ENCODE measurements around the gene SNAP47.
A peak's percentile ranks its signal among the peaks of the same experiment; 100 is the strongest.
"Not testable (repeated sequence)": the region's sequence is repeated elsewhere in the genome, so short reads cannot be mapped to it uniquely, and the experiment has no call there.

The SNAP47 gene, protein sequence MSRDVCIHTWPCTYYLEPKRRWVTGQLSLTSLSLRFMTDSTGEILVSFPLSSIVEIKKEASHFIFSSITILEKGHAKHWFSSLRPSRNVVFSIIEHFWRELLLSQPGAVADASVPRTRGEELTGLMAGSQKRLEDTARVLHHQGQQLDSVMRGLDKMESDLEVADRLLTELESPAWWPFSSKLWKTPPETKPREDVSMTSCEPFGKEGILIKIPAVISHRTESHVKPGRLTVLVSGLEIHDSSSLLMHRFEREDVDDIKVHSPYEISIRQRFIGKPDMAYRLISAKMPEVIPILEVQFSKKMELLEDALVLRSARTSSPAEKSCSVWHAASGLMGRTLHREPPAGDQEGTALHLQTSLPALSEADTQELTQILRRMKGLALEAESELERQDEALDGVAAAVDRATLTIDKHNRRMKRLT

DNA sequence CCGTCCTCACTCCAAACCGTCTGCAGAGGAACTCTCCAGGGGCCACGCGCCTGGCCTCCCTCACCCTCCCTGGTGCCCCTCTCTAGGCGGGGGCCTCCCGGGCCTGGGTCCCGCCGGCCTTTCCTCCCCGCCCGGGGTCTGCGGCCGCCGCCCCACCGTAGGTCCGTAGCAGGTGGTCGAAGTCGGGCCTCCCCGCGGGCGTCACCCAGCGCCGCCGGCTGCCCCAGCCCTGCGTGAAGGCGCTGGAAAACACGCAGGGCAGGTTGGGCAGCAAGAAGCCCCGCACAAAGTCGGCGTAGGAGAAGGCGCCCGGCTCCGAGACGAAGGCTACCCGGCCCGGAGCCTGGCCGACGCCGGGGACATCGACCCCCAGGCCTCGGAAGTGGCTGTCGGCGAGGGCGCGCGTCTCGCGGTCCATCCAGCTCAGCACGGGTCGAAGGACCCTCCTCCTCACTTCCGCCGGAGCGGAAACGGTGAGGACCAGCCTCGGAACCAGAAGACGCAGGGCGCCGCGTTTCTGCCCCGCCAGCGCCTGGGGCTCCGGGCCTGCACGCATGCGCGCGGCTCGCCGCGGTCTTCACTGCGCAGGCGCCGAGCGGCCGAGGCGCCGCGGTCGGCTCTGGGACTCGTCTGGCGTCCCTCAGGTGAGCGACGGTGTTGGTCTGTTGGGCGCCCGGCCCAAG, at the start of gene SNAP47, which contains the start of gene JMJD4:
SNAP47 (plus strand) TSS at position 580 of the 683 bp plus-strand sequence. CDS start 12,302 bp downstream, outside the sequence.
JMJD4 (minus strand) TSS at position 447 of the 683 bp plus-strand sequence; CDS start at position 418, 29 bp downstream.
- TF ChIP-seq, protein P1, sequence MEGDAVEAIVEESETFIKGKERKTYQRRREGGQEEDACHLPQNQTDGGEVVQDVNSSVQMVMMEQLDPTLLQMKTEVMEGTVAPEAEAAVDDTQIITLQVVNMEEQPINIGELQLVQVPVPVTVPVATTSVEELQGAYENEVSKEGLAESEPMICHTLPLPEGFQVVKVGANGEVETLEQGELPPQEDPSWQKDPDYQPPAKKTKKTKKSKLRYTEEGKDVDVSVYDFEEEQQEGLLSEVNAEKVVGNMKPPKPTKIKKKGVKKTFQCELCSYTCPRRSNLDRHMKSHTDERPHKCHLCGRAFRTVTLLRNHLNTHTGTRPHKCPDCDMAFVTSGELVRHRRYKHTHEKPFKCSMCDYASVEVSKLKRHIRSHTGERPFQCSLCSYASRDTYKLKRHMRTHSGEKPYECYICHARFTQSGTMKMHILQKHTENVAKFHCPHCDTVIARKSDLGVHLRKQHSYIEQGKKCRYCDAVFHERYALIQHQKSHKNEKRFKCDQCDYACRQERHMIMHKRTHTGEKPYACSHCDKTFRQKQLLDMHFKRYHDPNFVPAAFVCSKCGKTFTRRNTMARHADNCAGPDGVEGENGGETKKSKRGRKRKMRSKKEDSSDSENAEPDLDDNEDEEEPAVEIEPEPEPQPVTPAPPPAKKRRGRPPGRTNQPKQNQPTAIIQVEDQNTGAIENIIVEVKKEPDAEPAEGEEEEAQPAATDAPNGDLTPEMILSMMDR (IDR thresholded peaks at IDR 0.05; ENCODE audit: insufficient read depth, low read depth, low read length, missing control alignments), result no peak
- peak within 1 kb of the TSS; percentile 96 for H3K4me3 ChIP-seq (ENCODE audit: low read length)
- DNase-seq (ENCODE audit: low read depth), result peak; percentile 89

DNA sequence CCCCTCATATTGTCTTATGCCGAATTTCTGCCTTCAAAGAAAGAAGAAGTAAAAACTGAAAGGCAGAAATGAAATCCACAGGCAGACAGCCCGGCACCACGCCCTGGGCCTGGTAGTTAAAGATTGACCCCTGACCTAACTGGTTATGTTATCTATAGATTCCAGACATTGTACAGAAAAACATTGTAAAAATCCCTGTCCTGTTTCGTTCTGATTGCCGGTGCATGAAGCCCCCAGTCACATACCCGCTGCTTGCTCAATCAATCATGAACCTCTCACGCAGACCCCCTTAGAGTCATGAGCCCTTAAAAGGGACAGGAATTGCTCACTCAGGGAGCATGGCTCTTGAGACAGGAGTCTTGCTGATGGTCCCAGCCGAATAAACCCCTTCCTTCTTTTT, 49.4 kb upstream of the SNAP47 start:
- TF ChIP-seq, protein P1 (IDR thresholded peaks at IDR 0.05; ENCODE audit: insufficient read depth, low read depth, low read length, missing control alignments), result no peak

DNA sequence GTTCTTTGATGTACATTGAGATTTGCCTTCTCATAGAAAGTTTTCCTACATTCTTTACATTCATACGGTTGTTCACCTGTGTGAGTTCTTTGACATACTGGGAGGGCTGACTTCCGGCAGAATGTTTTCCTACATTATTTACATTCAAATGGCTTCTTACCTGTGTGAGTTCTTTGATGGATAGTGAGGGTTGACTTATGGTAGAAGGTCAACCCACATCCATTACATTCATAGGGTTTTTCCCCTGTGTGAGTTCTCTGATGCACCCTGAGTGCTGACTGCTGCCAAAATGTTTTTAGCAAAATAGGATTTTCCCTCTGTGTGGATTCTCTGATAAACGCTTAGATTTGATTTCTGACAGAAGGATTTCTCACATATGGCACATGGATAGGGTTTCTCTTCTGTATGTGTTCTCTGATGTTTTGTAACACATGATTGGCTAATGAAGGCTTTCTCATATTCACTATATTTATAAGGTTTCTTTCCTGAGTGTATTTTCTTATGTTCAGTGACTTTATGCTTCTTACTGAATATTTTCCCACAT, 37.8 kb upstream of the SNAP47 start:
- TF ChIP-seq, protein P1 (IDR thresholded peaks at IDR 0.05; ENCODE audit: insufficient read depth, low read depth, low read length, missing control alignments), result no peak
- DNase-seq (ENCODE audit: low read depth), result no peak
- H3K4me3 ChIP-seq (ENCODE audit: low read length), result no peak overlapping the region

More for the DNA sequence above, 49.4 kb upstream of the SNAP47 start:
- DNase-seq (ENCODE audit: low read depth), result no peak
- H3K4me3 ChIP-seq (ENCODE audit: low read length), result no peak overlapping the region

DNA sequence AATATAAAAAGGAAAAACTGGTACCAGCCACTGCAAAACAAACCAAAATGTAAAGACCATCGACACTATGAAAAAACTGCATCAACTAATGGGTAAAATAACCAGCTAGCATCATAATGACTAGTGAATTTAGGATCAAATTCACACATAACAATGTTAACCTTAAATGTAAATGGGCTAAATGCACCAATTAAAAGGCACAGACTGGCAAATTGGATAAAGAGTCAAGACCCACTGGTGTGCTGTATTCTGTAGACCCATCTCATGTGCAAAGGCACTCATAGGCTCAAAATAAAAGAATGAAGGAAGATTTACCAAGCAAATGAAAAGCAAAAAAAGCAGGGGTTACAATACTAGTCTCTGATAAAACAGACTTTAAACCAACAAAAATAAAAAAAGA, 33.6 kb upstream of the SNAP47 start:
- DNase-seq (ENCODE audit: low read depth); H3K4me3 ChIP-seq (ENCODE audit: low read length): not testable (repeated sequence)

DNA sequence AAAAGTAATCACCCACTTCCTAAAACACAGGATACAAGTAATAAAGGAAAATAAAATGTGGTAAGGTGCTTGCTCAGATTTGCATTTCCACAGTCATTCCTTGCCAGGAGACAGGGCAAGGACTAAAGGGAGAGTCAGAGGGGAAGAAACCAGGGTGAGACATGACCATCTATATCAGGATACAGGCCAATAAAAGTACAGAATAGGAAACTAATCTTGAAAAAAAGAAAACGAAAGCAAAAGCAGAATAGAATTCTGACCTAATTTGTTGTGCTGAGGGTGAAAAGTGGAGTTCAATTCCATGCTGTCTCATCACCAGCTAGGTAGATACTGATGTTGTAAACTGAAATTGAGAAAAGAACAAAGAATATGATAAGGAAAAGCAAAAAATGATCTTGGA, 27.4 kb upstream of the SNAP47 start:
- TF ChIP-seq, protein P1 (IDR thresholded peaks at IDR 0.05; ENCODE audit: insufficient read depth, low read depth, low read length, missing control alignments), result no peak
- no peak for DNase-seq (ENCODE audit: low read depth)
- H3K4me3 ChIP-seq (ENCODE audit: low read length), result no peak overlapping the region

DNA sequence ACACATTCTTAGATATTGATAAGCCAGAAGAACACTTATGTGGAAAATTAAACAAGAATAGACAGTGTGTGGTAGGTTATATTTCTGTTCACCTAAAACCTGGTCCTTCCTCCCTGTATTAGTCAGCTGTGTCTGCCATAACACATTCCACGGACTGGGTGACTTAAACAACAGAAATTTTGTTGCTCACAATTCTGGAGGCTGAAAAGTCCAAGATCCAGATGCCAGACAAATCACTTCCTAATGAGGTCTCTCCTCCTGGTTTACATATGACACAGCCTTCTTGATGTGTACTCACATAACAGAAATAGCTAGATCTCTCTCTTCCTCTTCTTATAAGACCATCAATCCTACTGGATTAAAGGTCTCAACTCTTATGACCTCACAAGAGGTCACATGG, 25.8 kb upstream of the SNAP47 start:
- DNase-seq (ENCODE audit: low read depth), result peak; percentile 30
- TF ChIP-seq, protein P1 (IDR thresholded peaks at IDR 0.05; ENCODE audit: insufficient read depth, low read depth, low read length, missing control alignments), result no peak
- no peak overlapping the region for H3K4me3 ChIP-seq (ENCODE audit: low read length)

DNA sequence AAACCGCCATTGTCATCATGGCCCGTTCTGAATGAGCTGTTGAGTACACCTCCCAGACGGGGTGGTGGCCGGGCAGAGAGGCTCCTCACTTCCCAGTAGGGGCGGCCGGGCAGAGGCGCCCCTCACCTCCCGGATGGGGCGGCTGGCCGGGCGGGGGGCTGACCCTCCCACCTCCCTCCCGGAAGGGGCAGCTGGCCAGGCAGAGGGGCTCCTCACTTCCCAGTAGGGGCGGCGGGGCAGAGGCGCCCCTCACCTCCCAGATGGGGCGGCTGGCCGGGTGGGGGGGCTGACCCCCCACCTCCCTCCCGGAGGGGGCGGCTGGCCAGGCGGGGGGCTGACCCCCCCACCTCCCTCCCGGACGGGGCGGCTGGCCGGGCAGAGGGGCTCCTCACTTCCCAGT, 24.8 kb upstream of the SNAP47 start:
- H3K4me3 ChIP-seq (ENCODE audit: low read length); DNase-seq (ENCODE audit: low read depth): not testable (repeated sequence)

All from epithelial cell of esophagus (primary cell).